Loucy (cell line): ENCODE measurements around the gene SDF4.

Source experiments
- H2AFZ ChIP-seq: fragments of 200-600 bp; sonication (generic); 2 replicates; pipeline ENCODE4 v1.6.0; 2016; ENCODE audit warnings: antibody characterized with exemption, mild to moderate bottlenecking, low read length, moderate library complexity
- H3F3A ChIP-seq: fragments of 200-600 bp; 2 replicates; pipeline ENCODE4 v1.6.0; 2016; ENCODE audit warnings: antibody characterized with exemption, low read depth, mild to moderate bottlenecking
- H3K27me3 ChIP-seq: fragments of 200-600 bp; sonication (generic); 2 replicates; pipeline ENCODE4 v1.6.1; 2014; ENCODE audit warnings: low read length, mild to moderate bottlenecking; ENCODE audit not compliant: insufficient read depth, poor library complexity, severe bottlenecking
- H3K36me3 ChIP-seq: fragments of 200-600 bp; sonication (generic); 2 replicates; pipeline ENCODE4 v1.6.1; 2016; ENCODE audit warnings: low read length; ENCODE audit not compliant: insufficient read depth
- H3K4me1 ChIP-seq: fragments of 200-600 bp; sonication (generic); 2 replicates; pipeline ENCODE4 v1.5.1; 2014; ENCODE audit warnings: low read length, mild to moderate bottlenecking; ENCODE audit not compliant: insufficient read depth, poor library complexity, severe bottlenecking
- H3K4me2 ChIP-seq: fragments of 200-600 bp; sonication (generic); 2 replicates; pipeline ENCODE4 v1.6.0; 2014; ENCODE audit warnings: antibody characterized with exemption, low read length, low read depth, mild to moderate bottlenecking; ENCODE audit not compliant: poor library complexity, severe bottlenecking
- H3K4me3 ChIP-seq: fragments of 200-600 bp; sonication (generic); 2 replicates; pipeline ENCODE4 v1.5.1; 2014; ENCODE audit warnings: low read length, mild to moderate bottlenecking, mixed read lengths; ENCODE audit not compliant: poor library complexity, severe bottlenecking
- H3K79me2 ChIP-seq: fragments of 200-600 bp; sonication (generic); 2 replicates; pipeline ENCODE4 v1.6.1; 2014; ENCODE audit warnings: low read length; ENCODE audit not compliant: insufficient read depth
- H3K9ac ChIP-seq: fragments of 200-600 bp; sonication (generic); 2 replicates; pipeline ENCODE4 v1.6.0; 2014; ENCODE audit warnings: mild to moderate bottlenecking, low read depth, low read length, moderate library complexity; ENCODE audit not compliant: poor library complexity, severe bottlenecking
- H3K9me2 ChIP-seq: fragments of 200-600 bp; sonication (generic); replicated peaks from 2 replicates; pipeline ENCODE4 v1.6.1; 2016; ENCODE audit warnings: low read depth, low read length, mixed read lengths
- H3K9me3 ChIP-seq: fragments of 200-600 bp; sonication (generic); 2 replicates; pipeline ENCODE4 v1.6.1; 2014; ENCODE audit warnings: mild to moderate bottlenecking, antibody characterized with exemption, low read length, low read depth; ENCODE audit not compliant: insufficient read depth
- H4K20me1 ChIP-seq: fragments of 200-600 bp; sonication (generic); 2 replicates; pipeline ENCODE4 v1.6.0; 2014; ENCODE audit warnings: antibody characterized with exemption, low read length, mild to moderate bottlenecking; ENCODE audit not compliant: insufficient read depth, poor library complexity, severe bottlenecking
- CTCF ChIP-seq: fragments of 200-600 bp; sonication (generic); conservative IDR thresholded peaks from 2 replicates; pipeline ENCODE4 v1.5.1; 2014; ENCODE audit warnings: mild to moderate bottlenecking, antibody characterized with exemption, low read length
- EZH2phosphoT487 ChIP-seq: fragments of 200-600 bp; IDR thresholded peaks from 2 replicates; pipeline ENCODE4 v1.6.1; 2018; ENCODE audit warnings: antibody characterized with exemption, mild to moderate bottlenecking, moderate library complexity, borderline replicate concordance

SDF4 gene

DNA sequence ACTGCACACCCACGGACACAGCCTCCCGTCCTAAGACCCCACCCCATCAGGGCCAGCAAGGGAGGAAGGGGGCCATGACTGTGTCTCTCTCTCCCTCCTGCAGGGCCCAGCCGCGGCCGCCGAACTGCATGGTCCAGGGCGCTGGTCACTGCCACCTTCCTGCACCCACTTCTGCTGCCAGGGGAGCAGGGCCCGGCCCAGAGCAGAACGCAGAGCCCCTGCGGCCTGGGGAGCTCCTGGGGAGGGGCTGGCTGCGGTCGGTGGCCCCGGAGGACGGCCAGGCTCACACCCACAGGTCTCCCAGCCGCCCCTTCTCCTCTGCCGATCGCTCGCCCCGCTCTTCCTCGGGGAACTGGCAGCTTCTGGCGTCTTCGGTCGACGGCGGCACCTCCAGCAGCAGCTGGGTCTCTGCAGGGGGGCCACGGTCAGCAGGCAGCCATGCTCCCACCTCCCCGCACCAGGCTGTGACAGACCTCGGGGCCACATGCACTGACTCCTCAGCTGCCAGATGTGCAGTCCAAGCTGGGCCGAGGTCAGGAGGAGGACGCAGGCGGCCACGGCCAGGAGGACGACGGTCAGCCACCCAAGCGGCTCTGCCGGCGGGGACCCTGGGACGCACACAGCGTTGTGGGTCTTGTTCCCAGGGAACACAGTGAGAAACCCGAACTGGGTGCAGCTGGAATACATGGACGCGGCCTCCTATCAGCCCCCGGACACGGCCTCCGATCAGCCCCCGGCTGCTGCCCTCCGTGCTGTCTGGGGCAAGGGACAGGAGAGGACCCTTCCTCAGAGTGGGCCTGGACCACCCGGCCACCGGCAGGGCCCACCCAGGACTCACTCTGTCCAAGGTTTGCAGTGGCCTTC, 28.0 kb downstream of the SDF4 start:
- Histone ChIP-seq H3K27me3 (no peaks in the 10 kb centered on the region), H3K4me1 (peaks cover 31% of the 10 kb centered on the region), H3K36me3 (no peaks in the 10 kb centered on the region), H3K9me2 (no peaks in the 10 kb centered on the region), H3K9ac (no peak overlapping the region), H3F3A (no peaks in the 10 kb centered on the region), H3K79me2 (no peaks in the 10 kb centered on the region), H3K4me3 (no peak overlapping the region), H4K20me1 (no peaks in the 10 kb centered on the region), H3K9me3 (no peaks in the 10 kb centered on the region), H3K4me2 (no peak overlapping the region), H2AFZ (no peak overlapping the region)
- TF ChIP-seq CTCF (no peak), EZH2phosphoT487 (no peak)

GRCh38 chr1:1202831-1203560, 28.8 kb downstream of the SDF4 start:
- Histone ChIP-seq H3K9ac (no peak overlapping the region), H3K4me2 (no peak overlapping the region), H4K20me1 (no peaks in the 10 kb centered on the region), H3K9me3 (no peaks in the 10 kb centered on the region), H3K36me3 (no peaks in the 10 kb centered on the region), H3F3A (no peaks in the 10 kb centered on the region), H3K79me2 (no peaks in the 10 kb centered on the region), H3K4me1 (peaks cover 26% of the 10 kb centered on the region), H3K27me3 (no peaks in the 10 kb centered on the region), H2AFZ (no peak overlapping the region), H3K9me2 (no peaks in the 10 kb centered on the region), H3K4me3 (no peak overlapping the region)
- TF ChIP-seq CTCF (no peak), EZH2phosphoT487 (no peak)

DNA sequence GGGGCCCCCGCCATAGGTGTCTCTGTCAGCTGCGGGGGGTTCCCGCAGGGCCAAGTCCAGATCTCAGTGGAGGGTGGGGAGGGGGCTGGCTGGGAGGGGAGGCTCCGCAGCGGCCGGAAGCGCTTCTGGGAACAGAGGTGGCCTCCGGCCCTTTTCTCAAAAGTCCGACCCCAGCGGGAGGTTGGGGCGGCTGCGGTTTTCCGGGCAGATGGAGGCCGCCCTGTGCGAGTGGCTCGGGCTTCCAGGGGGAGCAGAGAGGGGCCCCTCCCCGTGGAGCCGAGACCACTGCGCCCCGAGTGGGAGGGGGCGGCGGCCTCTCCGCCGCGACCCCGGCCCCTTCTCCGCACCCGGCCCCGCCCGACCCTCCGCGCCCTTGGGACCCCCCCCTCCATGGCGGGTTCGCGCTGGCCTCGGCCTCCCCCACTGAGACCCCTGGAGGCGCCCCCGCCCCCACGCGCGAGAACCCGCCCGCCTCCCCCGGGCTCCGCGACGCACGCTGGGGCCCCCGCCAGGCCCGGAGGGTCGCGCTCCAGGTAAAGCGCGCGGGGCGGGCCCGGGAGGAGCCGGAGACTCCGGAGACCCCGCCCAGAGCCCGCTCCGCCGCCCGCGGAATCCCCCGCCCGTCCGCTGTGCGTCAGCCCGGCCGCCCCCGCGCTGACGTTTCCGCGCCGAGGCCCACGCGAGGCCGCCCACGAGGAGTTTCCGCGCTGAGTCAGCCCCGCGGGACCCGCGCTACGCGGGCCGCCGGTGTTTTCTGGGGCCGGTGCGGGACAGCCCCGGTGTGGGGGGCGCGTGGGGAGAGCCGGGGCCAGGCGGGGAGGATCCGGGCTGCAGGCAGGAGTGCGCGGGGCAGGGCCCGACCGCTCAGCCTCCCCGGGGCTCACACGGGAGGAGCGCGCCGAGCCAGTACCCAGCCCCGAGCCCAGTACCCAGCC, 30.7 kb downstream of the SDF4 start:
- Histone ChIP-seq H3K4me1 (peaks cover 9% of the 10 kb centered on the region), H3K27me3 (no peaks in the 10 kb centered on the region), H3F3A (no peaks in the 10 kb centered on the region), H3K4me2 (no peak overlapping the region), H3K9me2 (no peaks in the 10 kb centered on the region), H4K20me1 (no peaks in the 10 kb centered on the region), H3K36me3 (no peaks in the 10 kb centered on the region), H3K4me3 (no peak overlapping the region), H3K9me3 (no peaks in the 10 kb centered on the region), H2AFZ (no peak overlapping the region), H3K9ac (no peak overlapping the region), H3K79me2 (no peaks in the 10 kb centered on the region)
- TF ChIP-seq EZH2phosphoT487 (no peak), CTCF (no peak)
